HEK293 (cell line): ENCODE data around the gene ZNF507.

Source experiments
- GFI1B ChIP-seq: fragments of 450-650 bp; formaldehyde crosslinking; IDR thresholded peaks from 2 replicates; pipeline ENCODE4 v1.5.1; 2016; ENCODE audit warnings: missing biosample characterization, missing genetic modification characterization
- GLI4 ChIP-seq: fragments of 450-650 bp; formaldehyde crosslinking; IDR thresholded peaks from 2 replicates; pipeline ENCODE4 v1.5.1; 2016; ENCODE audit warnings: missing biosample characterization, missing genetic modification characterization
- GLIS1 ChIP-seq: fragments of 450-650 bp; formaldehyde crosslinking; IDR thresholded peaks from 2 replicates; pipeline ENCODE4 v1.5.1; 2016; ENCODE audit warnings: missing biosample characterization, missing genetic modification characterization
- KLF16 ChIP-seq: fragments of 450-650 bp; formaldehyde crosslinking; IDR thresholded peaks from 2 replicates; pipeline ENCODE4 v1.5.1; 2017; ENCODE audit warnings: missing biosample characterization, missing genetic modification characterization
- OVOL3 ChIP-seq: fragments of 450-650 bp; formaldehyde crosslinking; IDR thresholded peaks from 2 replicates; pipeline ENCODE4 v1.5.1; 2016; ENCODE audit warnings: missing biosample characterization, missing genetic modification characterization
- PRDM2 ChIP-seq: fragments of 450-650 bp; formaldehyde crosslinking; IDR thresholded peaks from 2 replicates; pipeline ENCODE4 v1.5.1; 2016; ENCODE audit warnings: missing biosample characterization, missing genetic modification characterization, borderline replicate concordance
- YY2 ChIP-seq: fragments of 450-650 bp; formaldehyde crosslinking; IDR thresholded peaks from 2 replicates; pipeline ENCODE4 v1.5.1; 2016; ENCODE audit warnings: missing biosample characterization, missing genetic modification characterization
- ZBTB10 ChIP-seq: fragments of 450-650 bp; formaldehyde crosslinking; IDR thresholded peaks from 2 replicates; pipeline ENCODE4 v1.5.1; 2016; ENCODE audit warnings: missing biosample characterization, missing genetic modification characterization
- ZBTB48 ChIP-seq: fragments of 450-650 bp; formaldehyde crosslinking; IDR thresholded peaks from 2 replicates; pipeline ENCODE4 v1.5.1; 2016; ENCODE audit warnings: missing biosample characterization, missing genetic modification characterization
- ZBTB8A ChIP-seq: fragments of 450-650 bp; formaldehyde crosslinking; IDR thresholded peaks from 2 replicates; pipeline ENCODE4 v1.5.1; 2016; ENCODE audit warnings: missing biosample characterization, missing genetic modification characterization
- ZFP41 ChIP-seq: fragments of 450-650 bp; formaldehyde crosslinking; IDR thresholded peaks from 2 replicates; pipeline ENCODE4 v1.5.1; 2016; ENCODE audit warnings: missing biosample characterization, missing genetic modification characterization, borderline replicate concordance
- ZIC2 ChIP-seq: fragments of 450-650 bp; formaldehyde crosslinking; IDR thresholded peaks from 2 replicates; pipeline ENCODE4 v1.5.1; 2016; ENCODE audit warnings: missing biosample characterization, missing genetic modification characterization
- ZNF48 ChIP-seq: fragments of 450-650 bp; formaldehyde crosslinking; IDR thresholded peaks from 2 replicates; pipeline ENCODE4 v1.5.1; 2016; ENCODE audit warnings: missing biosample characterization, missing genetic modification characterization
- ZNF555 ChIP-seq: fragments of 450-650 bp; formaldehyde crosslinking; conservative IDR thresholded peaks from 2 replicates; pipeline ENCODE4 v1.5.1; 2017; ENCODE audit warnings: missing biosample characterization, mild to moderate bottlenecking, missing genetic modification characterization, inconsistent platforms
- ZNF585B ChIP-seq: fragments of 450-650 bp; formaldehyde crosslinking; IDR thresholded peaks from 2 replicates; pipeline ENCODE4 v1.5.1; 2016; ENCODE audit warnings: missing biosample characterization, missing genetic modification characterization
- ZNF629 ChIP-seq: fragments of 450-650 bp; formaldehyde crosslinking; IDR thresholded peaks from 2 replicates; pipeline ENCODE4 v1.5.1; 2017; ENCODE audit warnings: missing biosample characterization, missing genetic modification characterization
- ZNF645 ChIP-seq: fragments of 450-650 bp; formaldehyde crosslinking; IDR thresholded peaks from 2 replicates; pipeline ENCODE4; 2016; ENCODE audit warnings: missing biosample characterization, missing genetic modification characterization
- ZNF76 ChIP-seq: fragments of 450-650 bp; formaldehyde crosslinking; IDR thresholded peaks from 2 replicates; pipeline ENCODE4; 2016; ENCODE audit warnings: low read depth, missing biosample characterization, missing genetic modification characterization, borderline replicate concordance
- ZNF830 ChIP-seq: fragments of 450-650 bp; IDR thresholded peaks from 2 replicates; pipeline ENCODE4 v1.5.0; 2018; ENCODE audit warnings: missing biosample characterization, missing genetic modification characterization, low read depth, mild to moderate bottlenecking, moderate library complexity
- ZSCAN23 ChIP-seq: fragments of 450-650 bp; formaldehyde crosslinking; IDR thresholded peaks from 2 replicates; pipeline ENCODE4 v1.5.1; 2016; ENCODE audit warnings: missing biosample characterization, missing genetic modification characterization
- TF ChIP-seq, protein P1 (sequence below): fragments of 450-650 bp; formaldehyde crosslinking; IDR thresholded peaks from 2 replicates; pipeline ENCODE4 v1.5.1; 2016; ENCODE audit warnings: missing biosample characterization, missing genetic modification characterization
- TF ChIP-seq, protein P2 (sequence below): fragments of 450-650 bp; formaldehyde crosslinking; IDR thresholded peaks from 2 replicates; pipeline ENCODE4 v1.5.1; 2017; ENCODE audit warnings: missing biosample characterization, missing genetic modification characterization
- TF ChIP-seq, protein P3 (sequence below): fragments of 450-650 bp; IDR thresholded peaks from 2 replicates; pipeline ENCODE4 v1.5.1; 2018; ENCODE audit warnings: missing biosample characterization, mild to moderate bottlenecking, missing genetic modification characterization

ZNF507 gene

GRCh38 chr19:32406161-32407003 lies 61.0 kb downstream of the ZNF507 start (continued):
- TF ChIP-seq ZBTB10 (tag by site-specific recombination) (no peak), ZNF830 (tag by site-specific recombination) (no peak), ZBTB48 (no peak; the same call in 1 of the 2 replicates), YY2 (tag by site-specific recombination) (no peak), PRDM2 (tag by site-specific recombination) (no peak), ZIC2 (tag by site-specific recombination) (no peak), ZBTB8A (tag by site-specific recombination) (no peak), KLF16 (tag by site-specific recombination) (no peak), OVOL3 (no peak), ZNF555 (no peak), ZFP41 (tag by site-specific recombination) (no peak), ZSCAN23 (tag by site-specific recombination) (no peak), ZNF48 (no peak), GLIS1 (tag by site-specific recombination) (no peak; the same call in 1 of the 2 replicates), ZNF76 (tag by site-specific recombination) (peak; percentile 64; the same call in 1 of the 2 replicates), ZNF585B (no peak), GFI1B (tag by site-specific recombination) (no peak), ZNF645 (tag by site-specific recombination) (no peak), ZNF629 (tag by site-specific recombination) (0 out of 2 replicates have a peak, but pooled peaks have one; percentile 10), GLI4 (tag by site-specific recombination) (no peak)
- TF ChIP-seq, protein P1, sequence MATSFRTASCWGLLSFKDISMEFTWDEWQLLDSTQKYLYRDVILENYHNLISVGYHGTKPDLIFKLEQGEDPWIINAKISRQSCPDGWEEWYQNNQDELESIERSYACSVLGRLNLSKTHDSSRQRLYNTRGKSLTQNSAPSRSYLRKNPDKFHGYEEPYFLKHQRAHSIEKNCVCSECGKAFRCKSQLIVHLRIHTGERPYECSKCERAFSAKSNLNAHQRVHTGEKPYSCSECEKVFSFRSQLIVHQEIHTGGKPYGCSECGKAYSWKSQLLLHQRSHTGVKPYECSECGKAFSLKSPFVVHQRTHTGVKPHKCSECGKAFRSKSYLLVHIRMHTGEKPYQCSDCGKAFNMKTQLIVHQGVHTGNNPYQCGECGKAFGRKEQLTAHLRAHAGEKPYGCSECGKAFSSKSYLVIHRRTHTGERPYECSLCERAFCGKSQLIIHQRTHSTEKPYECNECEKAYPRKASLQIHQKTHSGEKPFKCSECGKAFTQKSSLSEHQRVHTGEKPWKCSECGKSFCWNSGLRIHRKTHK (tag by site-specific recombination), result no peak
- TF ChIP-seq, protein P2, sequence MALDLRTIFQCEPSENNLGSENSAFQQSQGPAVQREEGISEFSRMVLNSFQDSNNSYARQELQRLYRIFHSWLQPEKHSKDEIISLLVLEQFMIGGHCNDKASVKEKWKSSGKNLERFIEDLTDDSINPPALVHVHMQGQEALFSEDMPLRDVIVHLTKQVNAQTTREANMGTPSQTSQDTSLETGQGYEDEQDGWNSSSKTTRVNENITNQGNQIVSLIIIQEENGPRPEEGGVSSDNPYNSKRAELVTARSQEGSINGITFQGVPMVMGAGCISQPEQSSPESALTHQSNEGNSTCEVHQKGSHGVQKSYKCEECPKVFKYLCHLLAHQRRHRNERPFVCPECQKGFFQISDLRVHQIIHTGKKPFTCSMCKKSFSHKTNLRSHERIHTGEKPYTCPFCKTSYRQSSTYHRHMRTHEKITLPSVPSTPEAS (tag by site-specific recombination), result no peak
- TF ChIP-seq, protein P3, sequence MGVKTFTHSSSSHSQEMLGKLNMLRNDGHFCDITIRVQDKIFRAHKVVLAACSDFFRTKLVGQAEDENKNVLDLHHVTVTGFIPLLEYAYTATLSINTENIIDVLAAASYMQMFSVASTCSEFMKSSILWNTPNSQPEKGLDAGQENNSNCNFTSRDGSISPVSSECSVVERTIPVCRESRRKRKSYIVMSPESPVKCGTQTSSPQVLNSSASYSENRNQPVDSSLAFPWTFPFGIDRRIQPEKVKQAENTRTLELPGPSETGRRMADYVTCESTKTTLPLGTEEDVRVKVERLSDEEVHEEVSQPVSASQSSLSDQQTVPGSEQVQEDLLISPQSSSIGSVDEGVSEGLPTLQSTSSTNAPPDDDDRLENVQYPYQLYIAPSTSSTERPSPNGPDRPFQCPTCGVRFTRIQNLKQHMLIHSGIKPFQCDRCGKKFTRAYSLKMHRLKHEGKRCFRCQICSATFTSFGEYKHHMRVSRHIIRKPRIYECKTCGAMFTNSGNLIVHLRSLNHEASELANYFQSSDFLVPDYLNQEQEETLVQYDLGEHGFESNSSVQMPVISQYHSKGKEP (tag by site-specific recombination), result no peak
